Measurements from ENCODE around the gene DHRS12.

DHRS12 gene

GRCh38 chr13:51745243-51745642 lies 58.7 kb downstream of the DHRS12 start:
- Histone ChIP-seq H4K8ac (ENCODE audit: low read depth, low read length) (no peak overlapping the region), H3K14ac (ENCODE audit: low read length) (no peak overlapping the region)

GRCh38 chr13:51742611-51743010 lies 61.4 kb downstream of the DHRS12 start:
- H3K9ac ChIP-seq (ENCODE audit: low read depth, low read length, poor library complexity): no peak overlapping the region
- no peak overlapping the region for H4K91ac ChIP-seq (ENCODE audit: low read depth, low read length, poor library complexity)
- peaks cover 0 to 3% of the 10 kb centered on the region in 2 donors for H3K4me1 ChIP-seq (ENCODE audit: control insufficient read depth in 2 of 2, insufficient read depth in 1 of 2, low read depth in 1 of 2, low read length in 2 of 2)
- 100% methylated on average over 2 of the region's 2 CpGs; no CpG with 5 or more reads in 1 of the 2 donors for WGBS, 2 donors (ENCODE audit: extremely low coverage in 2 of 2, insufficient read length in 2 of 2, insufficient replicate concordance in 1 of 2)
- no peak overlapping the region for H3K14ac ChIP-seq (ENCODE audit: low read length)
- H2BK5ac ChIP-seq (ENCODE audit: low read length): no peak overlapping the region
- no peaks in the 10 kb centered on the region for H3K79me1 ChIP-seq (ENCODE audit: low read depth, low read length)
- H3K4ac ChIP-seq (ENCODE audit: low read length): no peak overlapping the region
- no peak overlapping the region for H3K18ac ChIP-seq (ENCODE audit: low read length)
- no peak overlapping the region for H2AK5ac ChIP-seq (ENCODE audit: low read depth, low read length)
- H3K4me2 ChIP-seq (ENCODE audit: insufficient read depth, low read length, poor library complexity, severe bottlenecking): no peak overlapping the region
- no peak overlapping the region for H2BK120ac ChIP-seq (ENCODE audit: low read depth, low read length)
- no peak overlapping the region for H2AFZ ChIP-seq (ENCODE audit: low read length)
- H4K8ac ChIP-seq (ENCODE audit: low read depth, low read length): no peak overlapping the region
- H2BK15ac ChIP-seq (ENCODE audit: low read length): no peak overlapping the region
- peaks cover 2 to 7% of the 10 kb centered on the region in 2 donors for H3K9me3 ChIP-seq (replicated peaks in 1 of 2; ENCODE audit: control insufficient read depth in 2 of 2, insufficient read depth in 1 of 2, low read depth in 1 of 2, low read length in 2 of 2)
- H2BK12ac ChIP-seq (ENCODE audit: low read length): no peak overlapping the region
- no peak overlapping the region for H3K27ac ChIP-seq (replicated peaks; ENCODE audit: low read length)
- no peaks in the 10 kb centered on the region for H3K27me3 ChIP-seq (ENCODE audit: control insufficient read depth in 3 of 3, insufficient read depth in 3 of 3, low read depth in 1 of 3, low read length in 3 of 3)
- no peak overlapping the region for H3K23ac ChIP-seq (ENCODE audit: low read depth, low read length, poor library complexity)
- no peak for DNase-seq (ENCODE audit: low spot score)
- H3K4me3 ChIP-seq (ENCODE audit: low read length in 2 of 2): no peak overlapping the region
- H3K36me3 ChIP-seq (replicated peaks in 1 of 2; ENCODE audit: control insufficient read depth in 2 of 2, insufficient read depth in 2 of 2, low read length in 2 of 2): peaks cover 2 to 45% of the 10 kb centered on the region in 2 donors

More at GRCh38 chr13:51745243-51745642, 58.7 kb downstream of the DHRS12 start:
- no peaks in the 10 kb centered on the region for H3K27me3 ChIP-seq (ENCODE audit: control insufficient read depth in 3 of 3, insufficient read depth in 3 of 3, low read depth in 1 of 3, low read length in 3 of 3)
- no peak overlapping the region for H2BK120ac ChIP-seq (ENCODE audit: low read depth, low read length)
- H2BK12ac ChIP-seq (ENCODE audit: low read length): no peak overlapping the region
- H3K36me3 ChIP-seq (replicated peaks in 1 of 2; ENCODE audit: control insufficient read depth in 2 of 2, insufficient read depth in 2 of 2, low read length in 2 of 2): peaks cover 6 to 51% of the 10 kb centered on the region in 2 donors
- H2AFZ ChIP-seq (ENCODE audit: low read length): no peak overlapping the region
- H3K27ac ChIP-seq (replicated peaks; ENCODE audit: low read length): no peak overlapping the region
- H3K18ac ChIP-seq (ENCODE audit: low read length): no peak overlapping the region
- H3K23ac ChIP-seq (ENCODE audit: low read depth, low read length, poor library complexity): no peak overlapping the region
- H2AK5ac ChIP-seq (ENCODE audit: low read depth, low read length): no peak overlapping the region
- no peak overlapping the region for H4K91ac ChIP-seq (ENCODE audit: low read depth, low read length, poor library complexity)
- no peak overlapping the region for H3K4me3 ChIP-seq (ENCODE audit: low read length in 2 of 2)
- H2BK5ac ChIP-seq (ENCODE audit: low read length): no peak overlapping the region
- no CpG with 5 or more reads among the region's 2 CpGs for WGBS, 2 donors (ENCODE audit: extremely low coverage in 2 of 2, insufficient read length in 2 of 2, insufficient replicate concordance in 1 of 2)
- peaks cover 7 to 23% of the 10 kb centered on the region in 2 donors for H3K9me3 ChIP-seq (replicated peaks in 1 of 2; ENCODE audit: control insufficient read depth in 2 of 2, insufficient read depth in 1 of 2, low read depth in 1 of 2, low read length in 2 of 2)
- H3K4me1 ChIP-seq (ENCODE audit: control insufficient read depth in 2 of 2, insufficient read depth in 1 of 2, low read depth in 1 of 2, low read length in 2 of 2): no peaks in the 10 kb centered on the region
- no peak overlapping the region for H2BK15ac ChIP-seq (ENCODE audit: low read length)
- no peak overlapping the region for H3K4ac ChIP-seq (ENCODE audit: low read length)
- H3K4me2 ChIP-seq (ENCODE audit: insufficient read depth, low read length, poor library complexity, severe bottlenecking): no peak overlapping the region
- H3K9ac ChIP-seq (ENCODE audit: low read depth, low read length, poor library complexity): no peak overlapping the region
- no peak for DNase-seq (ENCODE audit: low spot score)
- H3K79me1 ChIP-seq (ENCODE audit: low read depth, low read length): no peaks in the 10 kb centered on the region

GRCh38 chr13:51742031-51742430 lies 61.9 kb downstream of the DHRS12 start:
- H3K23ac ChIP-seq (ENCODE audit: low read depth, low read length, poor library complexity): no peak overlapping the region
- no peak overlapping the region for H3K14ac ChIP-seq (ENCODE audit: low read length)
- H3K9me3 ChIP-seq (replicated peaks in 1 of 2; ENCODE audit: control insufficient read depth in 2 of 2, insufficient read depth in 1 of 2, low read depth in 1 of 2, low read length in 2 of 2): peaks cover under 1 to 2% of the 10 kb centered on the region in 2 donors
- H3K27ac ChIP-seq (replicated peaks; ENCODE audit: low read length): no peak overlapping the region
- H3K4ac ChIP-seq (ENCODE audit: low read length): no peak overlapping the region
- no peak overlapping the region for H2BK120ac ChIP-seq (ENCODE audit: low read depth, low read length)
- H3K9ac ChIP-seq (ENCODE audit: low read depth, low read length, poor library complexity): no peak overlapping the region
- H2AFZ ChIP-seq (ENCODE audit: low read length): no peak overlapping the region
- no peak overlapping the region for H4K8ac ChIP-seq (ENCODE audit: low read depth, low read length)
- H2BK5ac ChIP-seq (ENCODE audit: low read length): no peak overlapping the region
- no CpG with 5 or more reads among the region's 2 CpGs for WGBS, 2 donors (ENCODE audit: extremely low coverage in 2 of 2, insufficient read length in 2 of 2, insufficient replicate concordance in 1 of 2)
- DNase-seq (ENCODE audit: low spot score): no peak
- no peak overlapping the region for H2AK5ac ChIP-seq (ENCODE audit: low read depth, low read length)
- peaks cover 2 to 39% of the 10 kb centered on the region in 2 donors for H3K36me3 ChIP-seq (replicated peaks in 1 of 2; ENCODE audit: control insufficient read depth in 2 of 2, insufficient read depth in 2 of 2, low read length in 2 of 2)
- no peaks in the 10 kb centered on the region for H3K79me1 ChIP-seq (ENCODE audit: low read depth, low read length)
- no peak overlapping the region for H2BK12ac ChIP-seq (ENCODE audit: low read length)
- no peak overlapping the region for H3K4me3 ChIP-seq (ENCODE audit: low read length in 2 of 2)
- no peaks in the 10 kb centered on the region for H3K27me3 ChIP-seq (ENCODE audit: control insufficient read depth in 3 of 3, insufficient read depth in 3 of 3, low read depth in 1 of 3, low read length in 3 of 3)
- peaks cover 0 to 3% of the 10 kb centered on the region in 2 donors for H3K4me1 ChIP-seq (ENCODE audit: control insufficient read depth in 2 of 2, insufficient read depth in 1 of 2, low read depth in 1 of 2, low read length in 2 of 2)
- H3K4me2 ChIP-seq (ENCODE audit: insufficient read depth, low read length, poor library complexity, severe bottlenecking): no peak overlapping the region
- no peak overlapping the region for H2BK15ac ChIP-seq (ENCODE audit: low read length)
- no peak overlapping the region for H3K18ac ChIP-seq (ENCODE audit: low read length)
- no peak overlapping the region for H4K91ac ChIP-seq (ENCODE audit: low read depth, low read length, poor library complexity)

- Histone ChIP-seq H3K36me3 (replicated peaks in 1 of 2; ENCODE audit: control insufficient read depth in 2 of 2, insufficient read depth in 2 of 2, low read length in 2 of 2) (peaks cover 0 to 34% of the 10 kb centered on the region in 2 donors), H3K9me3 (replicated peaks in 1 of 2; ENCODE audit: control insufficient read depth in 2 of 2, insufficient read depth in 1 of 2, low read depth in 1 of 2, low read length in 2 of 2) (no peaks in the 10 kb centered on the region), H3K79me1 (ENCODE audit: low read depth, low read length) (no peaks in the 10 kb centered on the region), H3K4me1 (ENCODE audit: control insufficient read depth in 2 of 2, insufficient read depth in 1 of 2, low read depth in 1 of 2, low read length in 2 of 2) (peaks cover 0 to 3% of the 10 kb centered on the region in 2 donors), H3K9ac (ENCODE audit: low read depth, low read length, poor library complexity) (no peak overlapping the region), H3K4ac (ENCODE audit: low read length) (no peak overlapping the region), H2BK5ac (ENCODE audit: low read length) (no peak overlapping the region), H2AFZ (ENCODE audit: low read length) (no peak overlapping the region), H3K4me3 (ENCODE audit: low read length in 2 of 2) (no peak overlapping the region), H3K14ac (ENCODE audit: low read length) (no peak overlapping the region), H4K91ac (ENCODE audit: low read depth, low read length, poor library complexity) (no peak overlapping the region), H3K27ac (replicated peaks; ENCODE audit: low read length) (no peak overlapping the region), H3K23ac (ENCODE audit: low read depth, low read length, poor library complexity) (no peak overlapping the region), H3K18ac (ENCODE audit: low read length) (no peak overlapping the region), H2AK5ac (ENCODE audit: low read depth, low read length) (no peak overlapping the region), H2BK12ac (ENCODE audit: low read length) (no peak overlapping the region), H3K27me3 (ENCODE audit: control insufficient read depth in 3 of 3, insufficient read depth in 3 of 3, low read depth in 1 of 3, low read length in 3 of 3) (no peaks in the 10 kb centered on the region), H4K8ac (ENCODE audit: low read depth, low read length) (no peak overlapping the region), H2BK120ac (ENCODE audit: low read depth, low read length) (no peak overlapping the region), H2BK15ac (ENCODE audit: low read length) (no peak overlapping the region), H3K4me2 (ENCODE audit: insufficient read depth, low read length, poor library complexity, severe bottlenecking) (no peak overlapping the region)
- WGBS, 2 donors (ENCODE audit: extremely low coverage in 2 of 2, insufficient read length in 2 of 2, insufficient replicate concordance in 1 of 2): no CpG with 5 or more reads among the region's 5 CpGs
- no peak for DNase-seq (ENCODE audit: low spot score)
These were observed 63.3 kb downstream of the DHRS12 start for GRCh38 chr13:51740698-51741097.

All from neuronal stem cell (in vitro differentiated cells).